SU-DHL-6 (cell line): ENCODE measurements around the gene SAP130.

Experiments used
- H2AFZ ChIP-seq: fragments of 200-600 bp; sonication (generic); 2 replicates; pipeline ENCODE4 v1.6.1; 2014; ENCODE audit warnings: low read depth, mild to moderate bottlenecking, moderate library complexity, mixed read lengths, antibody characterized with exemption, low read length; ENCODE audit not compliant: severe bottlenecking
- H3F3A ChIP-seq: fragments of 200-600 bp; shearing (Covaris generic); 2 replicates; pipeline ENCODE4 v1.6.0; 2016; ENCODE audit warnings: antibody characterized with exemption, mild to moderate bottlenecking; ENCODE audit not compliant: insufficient read depth
- H3K27ac ChIP-seq: fragments of 200-600 bp; sonication (generic); 2 replicates; pipeline ENCODE4 v1.5.1; 2016; ENCODE audit warnings: low read depth, mild to moderate bottlenecking, low read length, moderate library complexity, mixed read lengths
- H3K27me3 ChIP-seq: fragments of 200-600 bp; sonication (generic), shearing (Covaris generic); 2 replicates; pipeline ENCODE4 v1.6.0; 2014; ENCODE audit warnings: mild to moderate bottlenecking, low read length
- H3K36me3 ChIP-seq: fragments of 200-600 bp; sonication (generic); 2 replicates; pipeline ENCODE4 v1.6.1; 2014; ENCODE audit warnings: mild to moderate bottlenecking, low read length, mixed read lengths
- H3K4me2 ChIP-seq: fragments of 300-600, 200-600 bp; shearing (Covaris generic), sonication (generic); 2 replicates; pipeline ENCODE4 v1.6.0; 2014; ENCODE audit warnings: low read length, low read depth, mild to moderate bottlenecking; ENCODE audit not compliant: poor library complexity, severe bottlenecking
- H3K4me3 ChIP-seq: fragments of 200-600 bp; sonication (generic); 2 replicates; pipeline ENCODE4 v1.5.1; 2014; ENCODE audit warnings: antibody characterized with exemption, low read length, mild to moderate bottlenecking, mixed read lengths; ENCODE audit not compliant: insufficient read depth, poor library complexity, severe bottlenecking
- H3K79me2 ChIP-seq: fragments of 200-600 bp; sonication (generic); 2 replicates; pipeline ENCODE4 v1.6.1; 2014; ENCODE audit warnings: mild to moderate bottlenecking, low read length, moderate library complexity; ENCODE audit not compliant: insufficient read depth
- H3K9ac ChIP-seq: fragments of 200-600 bp; sonication (generic); 2 replicates; pipeline ENCODE4 v1.7.0; 2014; ENCODE audit warnings: mild to moderate bottlenecking, low read length
- H3K9me2 ChIP-seq: fragments of 200-600 bp; sonication (generic); replicated peaks from 2 replicates; pipeline ENCODE4 v1.6.1; 2014; ENCODE audit warnings: low read length; ENCODE audit not compliant: insufficient read depth
- H3K9me3 ChIP-seq: fragments of 200-600 bp; sonication (generic); 2 replicates; pipeline ENCODE4 v1.6.1; 2014; ENCODE audit warnings: low read length, mixed read lengths; ENCODE audit not compliant: insufficient read depth
- H4K20me1 ChIP-seq: fragments of 200-600 bp; sonication (generic); 2 replicates; pipeline ENCODE4 v1.6.1; 2014; ENCODE audit warnings: low read depth, mild to moderate bottlenecking, antibody characterized with exemption, low read length, moderate library complexity, mixed read lengths
- EZH2phosphoT487 ChIP-seq: fragments of 200-600 bp; sonication (generic), shearing (Covaris generic); conservative IDR thresholded peaks from 2 replicates; pipeline ENCODE4 v1.6.1; 2018; ENCODE audit warnings: mild to moderate bottlenecking, antibody characterized with exemption, low read length, moderate library complexity, mixed read lengths
- TF ChIP-seq, protein P1 (sequence below): fragments of 200-600 bp; sonication (generic); IDR thresholded peaks from one replicate; pipeline ENCODE4 v1.5.1; 2017; ENCODE audit warnings: antibody characterized with exemption, mild to moderate bottlenecking, low read length, moderate library complexity; ENCODE audit not compliant: insufficient read depth, poor library complexity, severe bottlenecking

SAP130 gene

DNA sequence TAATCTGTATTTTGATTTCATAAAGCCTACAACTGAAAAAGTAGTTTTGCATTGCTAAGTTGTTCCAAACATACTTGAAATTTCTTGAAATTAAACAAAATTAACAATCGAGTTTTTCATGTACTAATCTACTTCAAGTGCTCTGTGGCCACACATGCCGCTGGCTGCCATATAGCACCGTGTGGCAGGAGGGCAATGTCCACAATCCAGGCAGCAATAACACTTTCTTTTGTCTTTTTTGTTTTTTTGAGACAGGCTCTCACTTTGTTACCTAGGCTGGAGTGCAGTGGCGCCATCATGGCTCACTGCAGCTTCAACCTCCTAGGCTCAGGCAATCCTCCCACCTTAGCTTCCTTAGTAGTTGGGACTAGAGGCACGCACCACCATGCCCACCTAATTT lies 36.1 kb downstream of the SAP130 start:
- no peak for TF ChIP-seq EZH2phosphoT487
- TF ChIP-seq, protein P1, sequence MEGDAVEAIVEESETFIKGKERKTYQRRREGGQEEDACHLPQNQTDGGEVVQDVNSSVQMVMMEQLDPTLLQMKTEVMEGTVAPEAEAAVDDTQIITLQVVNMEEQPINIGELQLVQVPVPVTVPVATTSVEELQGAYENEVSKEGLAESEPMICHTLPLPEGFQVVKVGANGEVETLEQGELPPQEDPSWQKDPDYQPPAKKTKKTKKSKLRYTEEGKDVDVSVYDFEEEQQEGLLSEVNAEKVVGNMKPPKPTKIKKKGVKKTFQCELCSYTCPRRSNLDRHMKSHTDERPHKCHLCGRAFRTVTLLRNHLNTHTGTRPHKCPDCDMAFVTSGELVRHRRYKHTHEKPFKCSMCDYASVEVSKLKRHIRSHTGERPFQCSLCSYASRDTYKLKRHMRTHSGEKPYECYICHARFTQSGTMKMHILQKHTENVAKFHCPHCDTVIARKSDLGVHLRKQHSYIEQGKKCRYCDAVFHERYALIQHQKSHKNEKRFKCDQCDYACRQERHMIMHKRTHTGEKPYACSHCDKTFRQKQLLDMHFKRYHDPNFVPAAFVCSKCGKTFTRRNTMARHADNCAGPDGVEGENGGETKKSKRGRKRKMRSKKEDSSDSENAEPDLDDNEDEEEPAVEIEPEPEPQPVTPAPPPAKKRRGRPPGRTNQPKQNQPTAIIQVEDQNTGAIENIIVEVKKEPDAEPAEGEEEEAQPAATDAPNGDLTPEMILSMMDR: no peak
- no peak overlapping the region for H2AFZ ChIP-seq
- H3K36me3 ChIP-seq: peaks cover 27% of the 10 kb centered on the region; the same call in 1 of the 2 replicates
- H3K4me2 ChIP-seq: no peak overlapping the region
- H3K9me2 ChIP-seq: no peaks in the 10 kb centered on the region
- H3K9ac ChIP-seq: no peak overlapping the region
- H3K79me2 ChIP-seq: no peaks in the 10 kb centered on the region
- H3K9me3 ChIP-seq: no peaks in the 10 kb centered on the region
- no peaks in the 10 kb centered on the region for H3F3A ChIP-seq
- H3K27me3 ChIP-seq: no peaks in the 10 kb centered on the region
- no peaks in the 10 kb centered on the region for H4K20me1 ChIP-seq
- H3K4me3 ChIP-seq: no peak overlapping the region
- no peak overlapping the region for H3K27ac ChIP-seq

DNA sequence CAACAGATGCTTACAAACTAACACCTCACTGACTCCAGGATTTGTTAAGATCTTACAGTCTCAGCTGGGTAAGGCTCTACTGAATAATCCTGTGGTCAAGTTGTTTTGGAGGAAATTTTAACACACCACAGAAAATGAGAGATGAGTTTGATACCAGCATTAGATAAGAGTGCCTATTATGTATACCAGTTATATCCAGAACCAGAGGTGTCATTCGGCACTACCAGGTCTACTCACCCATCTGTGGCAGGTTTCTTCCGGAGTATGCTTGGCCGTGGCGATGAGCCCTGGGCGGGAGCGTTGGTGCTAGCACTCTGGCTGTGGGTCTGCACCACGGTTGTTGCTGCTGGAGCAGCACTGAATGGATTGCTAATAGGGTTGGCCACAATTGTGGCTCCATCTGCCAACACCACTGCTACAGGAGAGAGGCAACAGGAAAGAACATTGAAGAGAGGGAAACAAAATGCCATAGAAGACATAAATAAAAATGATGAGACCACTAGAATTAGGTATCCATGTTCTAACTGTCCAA lies 41.2 kb downstream of the SAP130 start:
- H3K79me2 ChIP-seq: no peaks in the 10 kb centered on the region
- no peak overlapping the region for H3K4me2 ChIP-seq
- no peak overlapping the region for H3K27ac ChIP-seq
- H3K9me2 ChIP-seq: no peaks in the 10 kb centered on the region
- H3K36me3 ChIP-seq: peaks cover 23% of the 10 kb centered on the region; the same call in 1 of the 2 replicates
- H3K9me3 ChIP-seq: no peaks in the 10 kb centered on the region
- no peak overlapping the region for H2AFZ ChIP-seq
- no peaks in the 10 kb centered on the region for H3K27me3 ChIP-seq
- TF ChIP-seq, protein P1: no peak
- TF ChIP-seq EZH2phosphoT487: no peak
- H3K4me3 ChIP-seq: no peak overlapping the region
- no peak overlapping the region for H3K9ac ChIP-seq
- H3F3A ChIP-seq: no peaks in the 10 kb centered on the region
- H4K20me1 ChIP-seq: no peaks in the 10 kb centered on the region

DNA sequence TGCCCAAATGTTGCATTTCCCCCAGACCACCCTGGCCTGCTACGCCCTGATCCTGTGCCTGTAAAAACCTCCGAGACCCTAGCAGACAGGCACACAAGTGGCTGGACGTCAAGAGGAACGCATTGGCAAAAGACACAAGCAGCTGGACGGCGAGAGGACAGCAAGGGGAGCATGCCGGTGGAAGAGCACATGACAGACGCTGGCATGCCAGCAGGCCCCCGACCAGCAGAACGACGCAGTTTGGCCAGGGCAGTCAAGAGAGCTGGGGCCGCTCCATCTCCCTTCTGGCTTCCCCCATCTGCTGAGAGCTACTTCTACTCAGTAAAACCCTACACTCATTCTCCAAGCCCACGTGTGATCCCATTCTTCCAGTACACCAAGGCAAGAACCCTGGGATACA lies 42.1 kb downstream of the SAP130 start:
- Histone ChIP-seq H3K4me2 (no peak overlapping the region), H4K20me1 (no peaks in the 10 kb centered on the region), H3K27me3 (no peaks in the 10 kb centered on the region), H3K9me3 (no peaks in the 10 kb centered on the region), H3K4me3 (no peak overlapping the region), H3K9ac (no peak overlapping the region), H3K36me3 (peaks cover 23% of the 10 kb centered on the region; the same call in 1 of the 2 replicates), H3K9me2 (no peaks in the 10 kb centered on the region), H3K27ac (no peak overlapping the region), H2AFZ (no peak overlapping the region), H3F3A (no peaks in the 10 kb centered on the region), H3K79me2 (no peaks in the 10 kb centered on the region)
- TF ChIP-seq, protein P1: no peak
- no peak for TF ChIP-seq EZH2phosphoT487
